Left lung (tissue), 10 donors: ENCODE results near the gene ART1. TPM values are rescaled to one million over a fixed set of nuclear protein-coding genes. Genes with fewer than 3 reads are reported as not detected.

Source experiments
- ATAC-seq: fragments of 200-7000 bp; cut with Tn5 transposase; one replicate; pipeline ENCODE4 v1.9.1; 2020; ENCODE audit warnings: moderate library complexity
- DNase-seq, 4 donors: peaks; one replicate each; pipeline ENCODE4 v3.0.0-alpha.2; 2013 to 2020
- H3K27ac ChIP-seq, 2 donors: fragments of 200-600 bp; sonication (generic) in 1 of 2; one replicate each; pipeline versions ENCODE4 v1.5.0 to v1.8.0; 2020 to 2021
- H3K27me3 ChIP-seq, 2 donors: fragments of 200-600 bp; sonication (generic) in 1 of 2; one replicate each; pipeline versions ENCODE4 v1.5.0 to v1.8.0; 2020 to 2021
- H3K36me3 ChIP-seq, 2 donors: fragments of 200-600 bp; sonication (generic) in 1 of 2; one replicate each; pipeline versions ENCODE4 v1.5.0 to v1.8.0; 2020 to 2021
- H3K4me1 ChIP-seq, 2 donors: fragments of 200-600 bp; one replicate each; pipeline ENCODE4 v1.8.0; 2021
- H3K4me3 ChIP-seq, 2 donors: fragments of 200-600 bp; sonication (generic) in 1 of 2; one replicate each; pipeline versions ENCODE4 v1.5.0 to v1.8.0; 2020 to 2021; ENCODE audit warnings: mild to moderate bottlenecking in 1 of 2
- H3K9me3 ChIP-seq, 2 donors: fragments of 200-600 bp; sonication (generic) in 1 of 2; one replicate each; pipeline versions ENCODE4 v1.5.0 to v1.8.0; 2020 to 2021
- intact Hi-C, 2 donors: fragments of 100-400 bp; cut with DNase I; formaldehyde crosslinking; loops; one replicate each; pipeline versions ENCODE4 v1.11.2 to v1.14.2; 2022
- polyA plus RNA-seq, 6 donors: library from polyadenylated mRNA; unstranded; fragments of 120-200 nt; gene quantifications; one replicate each; pipeline ENCODE4 v1.2.1, GENCODE V29; 2013; ENCODE audit not compliant: insufficient read length in 6 of 6
- total RNA-seq, 2 donors: library from RNA; stranded (reverse); fragmentation: NEBNext Ultra II Directional; extraction: Animal tissue kit (Norgen Biotek cat#: 25700); gene quantifications; one replicate each; pipeline ENCODE4 v1.2.1, GENCODE V29; 2021
- TF ChIP-seq, protein P1 (sequence below), 2 donors: fragments of 200-600 bp; sonication (generic) in 1 of 2; IDR thresholded peaks; one replicate each; pipeline versions ENCODE4 v1.5.0 to v1.8.0; 2021; ENCODE audit warnings: antibody characterized with exemption in 2 of 2
- donor health status: DM: no; HTN: yes; CAD: no.
- donor health status: DM: no; HTN: no; CAD: no.

ART1 gene
- total and polyA plus RNA-seq, 8 donors: 0.13 to 0.55 (median 0.32) TPM; not detected in 4

DNA sequence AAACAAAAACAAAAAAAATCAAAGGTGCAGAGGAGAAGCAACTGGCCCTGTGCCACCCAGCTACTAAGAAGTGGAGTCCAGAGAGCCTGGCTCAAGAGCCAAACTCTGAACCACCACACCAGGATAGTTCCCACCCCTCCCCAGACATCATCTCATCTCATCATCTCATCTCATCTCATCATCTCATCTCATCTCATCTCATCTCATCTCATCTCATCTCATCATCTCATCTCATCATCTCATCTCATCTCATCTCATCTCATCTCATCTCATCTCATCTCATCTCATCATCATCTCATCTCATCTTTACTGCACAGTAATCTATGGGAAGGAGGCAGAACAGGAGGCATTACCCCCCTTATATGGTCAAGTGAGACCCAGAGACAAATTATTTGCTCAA lies 17.9 kb downstream of the ART1 start:
- ATAC-seq: no peak
- H3K4me1 ChIP-seq: no peaks in the 10 kb centered on the region
- TF ChIP-seq, protein P1, sequence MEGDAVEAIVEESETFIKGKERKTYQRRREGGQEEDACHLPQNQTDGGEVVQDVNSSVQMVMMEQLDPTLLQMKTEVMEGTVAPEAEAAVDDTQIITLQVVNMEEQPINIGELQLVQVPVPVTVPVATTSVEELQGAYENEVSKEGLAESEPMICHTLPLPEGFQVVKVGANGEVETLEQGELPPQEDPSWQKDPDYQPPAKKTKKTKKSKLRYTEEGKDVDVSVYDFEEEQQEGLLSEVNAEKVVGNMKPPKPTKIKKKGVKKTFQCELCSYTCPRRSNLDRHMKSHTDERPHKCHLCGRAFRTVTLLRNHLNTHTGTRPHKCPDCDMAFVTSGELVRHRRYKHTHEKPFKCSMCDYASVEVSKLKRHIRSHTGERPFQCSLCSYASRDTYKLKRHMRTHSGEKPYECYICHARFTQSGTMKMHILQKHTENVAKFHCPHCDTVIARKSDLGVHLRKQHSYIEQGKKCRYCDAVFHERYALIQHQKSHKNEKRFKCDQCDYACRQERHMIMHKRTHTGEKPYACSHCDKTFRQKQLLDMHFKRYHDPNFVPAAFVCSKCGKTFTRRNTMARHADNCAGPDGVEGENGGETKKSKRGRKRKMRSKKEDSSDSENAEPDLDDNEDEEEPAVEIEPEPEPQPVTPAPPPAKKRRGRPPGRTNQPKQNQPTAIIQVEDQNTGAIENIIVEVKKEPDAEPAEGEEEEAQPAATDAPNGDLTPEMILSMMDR (IDR thresholded peaks at IDR 0.05): no peak
- intact Hi-C loops: no loop called here
- peaks cover 3 to 40% of the 10 kb centered on the region in 2 donors for H3K36me3 ChIP-seq
- no peak overlapping the region for H3K27ac ChIP-seq
- H3K27me3 ChIP-seq: no peaks in the 10 kb centered on the region
- no peak overlapping the region for H3K4me3 ChIP-seq
- H3K9me3 ChIP-seq: no peaks in the 10 kb centered on the region
- DNase-seq: no peak

DNA sequence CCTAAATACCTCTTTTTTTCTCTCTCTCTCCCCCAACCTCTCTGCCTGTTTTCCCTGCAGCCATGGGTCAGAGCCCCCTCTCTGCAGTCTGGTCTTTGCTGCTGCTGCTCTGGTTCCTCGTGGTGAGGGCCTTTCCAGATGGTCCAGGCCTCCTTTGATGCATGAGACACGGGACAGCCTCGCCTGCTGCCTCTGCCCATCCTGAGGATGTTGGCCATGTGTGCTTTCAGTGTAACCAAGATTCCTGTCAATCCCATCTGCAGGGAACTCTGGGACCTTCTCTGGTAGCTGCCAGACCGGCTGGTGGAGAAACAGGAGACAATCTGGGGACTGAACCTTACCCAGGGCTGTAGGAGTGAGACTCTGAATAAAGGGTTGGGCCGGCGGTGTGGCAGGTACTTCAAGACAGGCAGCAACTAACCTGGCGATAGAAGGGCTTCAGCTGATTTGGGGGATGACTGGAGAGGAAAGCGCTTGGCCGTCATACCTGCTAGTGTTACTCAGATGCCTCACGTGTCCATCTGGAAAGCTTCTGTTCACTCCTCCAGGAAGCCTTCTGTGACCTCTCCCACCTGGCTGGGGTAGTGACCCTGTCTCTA lies 19.2 kb downstream of the ART1 start:
- Histone ChIP-seq H3K4me3 (no peak overlapping the region), H3K36me3 (peaks cover 3 to 53% of the 10 kb centered on the region in 2 donors), H3K4me1 (no peaks in the 10 kb centered on the region), H3K27me3 (no peaks in the 10 kb centered on the region), H3K9me3 (no peaks in the 10 kb centered on the region), H3K27ac (no peak overlapping the region)
- DNase-seq (no peak), ATAC-seq (no peak)
- TF ChIP-seq, protein P1 (IDR thresholded peaks at IDR 0.05): no peak
- intact Hi-C loops: no loop called here

DNA sequence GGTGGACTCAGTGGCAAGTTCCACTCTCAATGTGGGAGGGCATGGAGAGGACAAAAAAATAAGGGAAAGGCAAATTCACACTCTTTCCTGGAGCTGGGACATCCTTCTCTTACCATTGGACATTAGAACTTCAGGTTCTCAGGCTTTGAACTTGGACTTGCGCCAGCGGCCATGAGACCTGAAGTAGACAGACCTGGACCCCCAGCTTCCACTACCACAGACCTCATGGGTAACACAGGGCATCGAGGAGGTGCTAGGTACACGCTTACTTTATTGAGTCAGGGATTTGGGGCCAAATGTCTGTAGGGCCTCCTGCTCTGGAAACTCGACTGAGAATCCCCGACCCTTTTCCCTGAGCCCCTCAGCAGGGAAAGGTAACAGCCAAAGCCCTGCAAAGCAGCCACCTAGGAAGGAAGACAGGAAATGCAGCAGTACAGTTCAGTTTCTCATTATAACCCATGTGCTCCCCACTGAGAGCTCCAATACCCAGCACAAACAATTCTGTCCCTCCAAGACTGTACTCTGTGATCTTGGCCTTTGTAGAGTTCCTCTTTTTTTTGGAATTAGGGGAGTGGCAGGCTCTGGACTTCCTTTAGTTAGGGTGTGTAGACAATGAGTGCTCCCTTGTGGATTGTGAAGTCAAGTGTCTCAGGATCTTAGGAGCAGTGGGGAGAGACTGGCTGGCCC lies 20.6 kb downstream of the ART1 start:
- no peaks in the 10 kb centered on the region for H3K9me3 ChIP-seq
- no peak overlapping the region for H3K27ac ChIP-seq
- H3K4me3 ChIP-seq: no peak overlapping the region
- ATAC-seq (peak; percentile 29), DNase-seq (no peak)
- TF ChIP-seq, protein P1 (IDR thresholded peaks at IDR 0.05): no peak
- no peaks in the 10 kb centered on the region for H3K4me1 ChIP-seq
- no peaks in the 10 kb centered on the region for H3K27me3 ChIP-seq
- intact Hi-C loops: no loop called here
- peaks cover 3 to 66% of the 10 kb centered on the region in 2 donors for H3K36me3 ChIP-seq

DNA sequence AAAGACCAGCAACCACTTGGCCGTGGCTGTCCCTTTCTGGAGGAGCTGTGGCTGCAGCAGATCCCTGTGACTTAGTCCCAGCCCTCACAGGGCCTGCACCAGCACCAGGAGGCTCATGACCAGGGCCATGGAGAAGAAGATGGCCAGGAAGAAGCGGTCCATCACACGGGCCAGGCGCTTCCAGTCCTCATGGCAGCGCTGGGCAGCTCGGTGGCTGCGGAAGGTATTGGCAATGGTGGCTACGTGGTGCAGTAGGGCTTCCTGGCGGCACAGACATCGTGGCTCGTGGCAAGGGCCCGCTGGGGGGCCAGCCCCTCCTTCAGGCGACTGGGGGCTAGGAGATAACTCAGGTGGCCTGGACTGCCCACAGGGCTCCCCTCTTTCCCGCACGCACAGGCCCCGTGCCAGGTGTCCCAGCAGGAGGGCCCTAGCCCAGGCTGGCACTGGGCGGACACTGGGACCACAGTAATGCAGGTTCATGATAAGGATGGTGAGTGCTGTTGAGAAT lies 21.1 kb downstream of the ART1 start:
- no peaks in the 10 kb centered on the region for H3K4me1 ChIP-seq
- no peak overlapping the region for H3K27ac ChIP-seq
- H3K27me3 ChIP-seq: no peaks in the 10 kb centered on the region
- ATAC-seq (no peak), DNase-seq (no peak)
- intact Hi-C loops: no loop called here
- no peak overlapping the region for H3K4me3 ChIP-seq
- TF ChIP-seq, protein P1 (IDR thresholded peaks at IDR 0.05): no peak
- no peaks in the 10 kb centered on the region for H3K9me3 ChIP-seq
- peaks cover 3 to 72% of the 10 kb centered on the region in 2 donors for H3K36me3 ChIP-seq
